H1 (cell line): Measurements from ENCODE around the gene CCDC192. TPM values are rescaled to one million over a fixed set of nuclear protein-coding genes. Genes with fewer than 3 reads are reported as not detected.

ENCODE experiments used
- CTCF ChIA-PET: fragments of 300-600 bp; sonication (Branson Sonifier 250); formaldehyde crosslinking; loops from one replicate; lab custom pipeline; 2021; ENCODE audit not compliant: partially characterized antibody; lab: Charles Lee
- POLR2A ChIA-PET: fragments of 300-600 bp; sonication (Branson Sonifier 250); formaldehyde crosslinking; loops from one replicate; lab custom pipeline; 2021; ENCODE audit warnings: inconsistent platforms; ENCODE audit not compliant: partially characterized antibody; lab: Charles Lee
- DNase-seq, 2 experiments: peaks; one replicate each; pipeline versions ENCODE4 v3.0.0 to v3.0.0-alpha.2; 2010 to 2022; ENCODE audit warnings: low spot score in 2 of 2, low read depth in 1 of 2, mixed read lengths in 1 of 2
- FAIRE-seq: peaks from 2 replicates; lab custom pipeline; 2011; peaks lifted over from hg19 to GRCh38; lab: Jason Lieb, UNC
- H2AFZ ChIP-seq: 2 replicates; pipeline ENCODE4 v1.8.1; 2012; ENCODE audit warnings: low read length, inconsistent platforms
- H2AK5ac ChIP-seq: 2 replicates; pipeline ENCODE4 v1.6.1; 2013; ENCODE audit warnings: low read depth, low read length
- H2BK120ac ChIP-seq: replicated peaks from 2 replicates; pipeline ENCODE3; 2013; ENCODE audit warnings: low read depth, low read length, inconsistent platforms
- H2BK12ac ChIP-seq: 2 replicates; pipeline ENCODE4 v1.6.1; 2013; ENCODE audit warnings: low read depth, low read length
- H2BK15ac ChIP-seq: 2 replicates; pipeline ENCODE4 v1.6.1; 2013; ENCODE audit warnings: low read length
- H2BK20ac ChIP-seq: 2 replicates; pipeline ENCODE4 v1.6.1; 2013; ENCODE audit warnings: low read length
- H2BK5ac ChIP-seq: 2 replicates; pipeline ENCODE4 v1.6.1; 2013; ENCODE audit warnings: low read depth, low read length
- H3K14ac ChIP-seq: 2 replicates; pipeline ENCODE4 v1.6.1; 2013; ENCODE audit warnings: inconsistent platforms; ENCODE audit not compliant: insufficient read length
- H3K18ac ChIP-seq: 2 replicates; pipeline ENCODE4 v1.6.1; 2013; ENCODE audit warnings: low read length; ENCODE audit errors: extremely low read depth
- H3K23ac ChIP-seq: 2 replicates; pipeline ENCODE4 v1.6.1; 2013; ENCODE audit warnings: inconsistent platforms; ENCODE audit not compliant: insufficient read length
- H3K23me2 ChIP-seq: 2 replicates; pipeline ENCODE4 v1.6.1; 2013; ENCODE audit warnings: low read depth, low read length
- H3K27ac ChIP-seq: 2 replicates; pipeline ENCODE4 v1.6.1; 2011; ENCODE audit warnings: low read depth, low read length, inconsistent platforms
- H3K27me3 ChIP-seq, 4 experiments: replicated peaks in 1 of 4; 1 replicate in 1 of 4; 2 replicates in 3 of 4; pipeline versions ENCODE4 v1.6.1 to v1.8.1; 2011 to 2013; ENCODE audit warnings: low read length in 3 of 4, mild to moderate bottlenecking in 3 of 4, inconsistent platforms in 2 of 4, mixed read lengths in 2 of 4, moderate library complexity in 1 of 4; ENCODE audit not compliant: control insufficient read depth in 3 of 4, insufficient read depth in 3 of 4; ENCODE audit errors: extremely low read depth in 1 of 4
- H3K36me3 ChIP-seq, 4 experiments: 2 replicates each; pipeline versions ENCODE4 v1.6.1 to v1.8.1; 2011 to 2013; ENCODE audit warnings: mild to moderate bottlenecking in 4 of 4, low read length in 3 of 4, moderate library complexity in 2 of 4, control low read depth in 1 of 4, inconsistent platforms in 1 of 4; ENCODE audit not compliant: insufficient read depth in 4 of 4, control insufficient read depth in 2 of 4
- H3K4ac ChIP-seq: replicated peaks from 2 replicates; pipeline ENCODE3; 2013; ENCODE audit warnings: low read length, low read depth, mixed read lengths, inconsistent platforms; ENCODE audit not compliant: insufficient read length
- H3K4me1 ChIP-seq, 4 experiments: replicated peaks in 1 of 4; 1 replicate in 1 of 4; 2 replicates in 3 of 4; pipeline versions ENCODE4 v1.6.1 to v1.8.1; 2011 to 2013; ENCODE audit warnings: low read length in 3 of 4, inconsistent platforms in 2 of 4, mixed read lengths in 1 of 4; ENCODE audit not compliant: insufficient read depth in 4 of 4, control insufficient read depth in 3 of 4
- H3K4me2 ChIP-seq, 2 experiments: 2 replicates each; pipeline versions ENCODE4 v1.6.1 to v1.8.1; 2011 to 2013; ENCODE audit warnings: low read depth in 2 of 2, low read length in 2 of 2, control low read depth in 1 of 2, inconsistent platforms in 1 of 2, mild to moderate bottlenecking in 1 of 2; ENCODE audit not compliant: insufficient read depth in 1 of 2
- H3K4me3 ChIP-seq, 4 experiments: fragments of 200-600, 300-600 bp in 1 of 4; sonication (generic), shearing (Covaris generic), sonication (Bioruptor Twin) in 1 of 4; 2 replicates each; pipeline versions ENCODE4 v1.5.1 to v1.8.1; 2011 to 2016; ENCODE audit warnings: low read length in 4 of 4, low read depth in 3 of 4, control low read depth in 2 of 4, inconsistent platforms in 2 of 4, mild to moderate bottlenecking in 2 of 4, mixed read lengths in 1 of 4, moderate library complexity in 1 of 4; ENCODE audit not compliant: insufficient read depth in 2 of 4; ENCODE audit errors: extremely low read depth in 1 of 4
- H3K56ac ChIP-seq: replicated peaks from 2 replicates; pipeline ENCODE3; 2013; ENCODE audit warnings: low read depth, mild to moderate bottlenecking, mixed read lengths, low read length, inconsistent platforms; ENCODE audit not compliant: insufficient read length
- H3K79me1 ChIP-seq: 2 replicates; pipeline ENCODE4 v1.6.1; 2013; ENCODE audit warnings: low read depth, low read length, control low read depth
- H3K79me2 ChIP-seq, 2 experiments: 2 replicates each; pipeline versions ENCODE4 v1.6.1 to v1.8.1; 2012 to 2013; ENCODE audit warnings: low read length in 2 of 2, mild to moderate bottlenecking in 2 of 2, inconsistent platforms in 1 of 2; ENCODE audit not compliant: insufficient read depth in 2 of 2, control insufficient read depth in 1 of 2
- H3K9ac ChIP-seq, 4 experiments: replicated peaks in 1 of 4; 1 replicate in 1 of 4; 2 replicates in 3 of 4; pipeline versions ENCODE4 v1.6.1 to v1.8.1; 2011 to 2013; ENCODE audit warnings: low read depth in 3 of 4, low read length in 3 of 4, control low read depth in 2 of 4, mild to moderate bottlenecking in 2 of 4, moderate library complexity in 2 of 4, inconsistent platforms in 1 of 4; ENCODE audit errors: extremely low read depth in 1 of 4
- H3K9me3 ChIP-seq, 2 experiments: 2 replicates each; pipeline versions ENCODE4 v1.6.1 to v1.8.1; 2012 to 2013; ENCODE audit warnings: mild to moderate bottlenecking in 2 of 2, moderate library complexity in 2 of 2, control low read depth in 1 of 2, inconsistent platforms in 1 of 2, low read depth in 1 of 2, low read length in 1 of 2, mixed read lengths in 1 of 2; ENCODE audit not compliant: insufficient read depth in 2 of 2
- H4K20me1 ChIP-seq, 2 experiments: replicated peaks in 1 of 2; 2 replicates each; pipeline versions ENCODE3 to v1.8.1; 2011 to 2013; ENCODE audit warnings: inconsistent platforms in 2 of 2, low read length in 2 of 2, mild to moderate bottlenecking in 1 of 2; ENCODE audit not compliant: insufficient read depth in 2 of 2, control insufficient read depth in 1 of 2
- H4K5ac ChIP-seq: 2 replicates; pipeline ENCODE4 v1.6.1; 2013; ENCODE audit warnings: low read length, low read depth, mixed read lengths, inconsistent platforms; ENCODE audit not compliant: insufficient read length
- H4K8ac ChIP-seq: 2 replicates; pipeline ENCODE4 v1.8.0; 2013; ENCODE audit warnings: mild to moderate bottlenecking, moderate library complexity, low read length, inconsistent platforms; ENCODE audit not compliant: insufficient read depth; ENCODE audit errors: extremely low read depth
- H4K91ac ChIP-seq: replicated peaks from 2 replicates; pipeline ENCODE3; 2013; ENCODE audit warnings: low read length, mixed read lengths, inconsistent platforms; ENCODE audit not compliant: insufficient read length
- CEBPB ChIP-seq: IDR thresholded peaks from 2 replicates; pipeline ENCODE4 v1.6.1; 2012; ENCODE audit warnings: low read depth, low read length
- CHD1 ChIP-seq: IDR thresholded peaks from 2 replicates; pipeline ENCODE4 v1.6.1; 2012; ENCODE audit warnings: low read depth, low read length, improper control_type of control experiment
- MAFK ChIP-seq: IDR thresholded peaks from 2 replicates; pipeline ENCODE4 v1.6.1; 2012; ENCODE audit warnings: low read depth, mild to moderate bottlenecking, improper control_type of control experiment, low read length
- POLR2A ChIP-seq, 2 experiments: IDR thresholded peaks; 1 replicate in 1 of 2; 2 replicates in 1 of 2; pipeline ENCODE4 v1.6.1; 2011; ENCODE audit warnings: low read depth in 2 of 2, low read length in 2 of 2, mild to moderate bottlenecking in 2 of 2; ENCODE audit errors: control extremely low read depth in 1 of 2
- SRF ChIP-seq: IDR thresholded peaks from 2 replicates; pipeline ENCODE4 v1.6.1; 2011; ENCODE audit warnings: mild to moderate bottlenecking, low read depth, low read length, moderate library complexity
- TBP ChIP-seq: IDR thresholded peaks from 2 replicates; pipeline ENCODE4 v1.6.1; 2011; ENCODE audit warnings: low read depth, low read length, improper control_type of control experiment
- TCF12 ChIP-seq: IDR thresholded peaks from 2 replicates; pipeline ENCODE4 v1.6.1; 2011; ENCODE audit warnings: low read depth, mild to moderate bottlenecking, low read length
- WGBS, 2 experiments: shearing (Covaris generic) in 1 of 2; methylation state at CpG; one replicate each; pipeline versions ENCODE4 v1.1.6 to v1.1.7; 2013 to 2015; ENCODE audit warnings: low lambda C conversion rate in 2 of 2, mixed read lengths in 2 of 2, inconsistent platforms in 1 of 2, low coverage in 1 of 2, missing lambda C conversion rate in 1 of 2; ENCODE audit not compliant: insufficient replicate concordance in 2 of 2, insufficient coverage in 1 of 2, insufficient read length in 1 of 2; ENCODE audit errors: extremely low coverage in 1 of 2, missing lambda C conversion rate in 1 of 2; 5-methylcytosine and 5-hydroxymethylcytosine counted together
- polyA plus RNA-seq, 7 experiments: library from polyadenylated mRNA; depleted of rRNA in 3 of 7; stranded (reverse) in 5 of 7; unstranded in 2 of 7; fragments of >200 nt in 5 of 7; fragments of 200-250 nt in 2 of 7; gene quantifications; 1 replicate in 5 of 7; 2 replicates in 1 of 7; 4 replicates in 1 of 7; pipeline versions ENCODE4 v1.2.1 to v1.2.3, GENCODE V29; 2011 to 2013; ENCODE audit warnings: missing spikeins in 2 of 7, mixed read lengths in 2 of 7
- total RNA-seq: library from RNA; stranded (reverse); fragmentation: NEBNext Ultra II Directional; extraction: Animal tissue kit (Norgen Biotek cat#: 25700); gene quantifications from 2 replicates; pipeline ENCODE4 v1.2.1, GENCODE V29; 2021

CCDC192 gene
- total and polyA plus RNA-seq, 2 of the 8 experiments (the other 6 are each of a cell fraction or from before 2014, with no cell fraction given) = 0.61 TPM; not detected in 1

DNA sequence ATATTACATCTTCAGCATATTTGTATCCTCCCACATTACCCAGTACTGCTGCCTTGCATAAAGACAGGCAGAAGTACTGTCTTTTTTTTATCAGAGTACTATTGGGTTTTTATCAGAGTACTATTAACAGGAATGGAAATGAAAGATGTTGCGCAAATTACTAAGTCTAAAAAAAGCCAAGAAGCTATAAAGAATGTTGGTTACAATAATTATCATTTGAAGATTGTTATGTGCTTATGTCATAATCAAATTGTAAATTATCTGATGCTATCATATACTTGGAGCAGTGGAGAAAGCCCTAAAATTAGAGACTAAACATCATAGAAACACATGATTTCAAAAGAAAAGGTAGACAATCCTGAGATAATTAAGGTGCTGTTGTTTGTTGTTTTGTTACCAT, 188.8 kb downstream of the CCDC192 start:
- no peak for FAIRE-seq
- H3K79me2 ChIP-seq = no peaks in the 10 kb centered on the region
- no peak for DNase-seq
- no peak overlapping the region for H3K18ac ChIP-seq
- ChIA-PET CTCF (interaction anchor here (0.7 to 1.9 kb wide), 8 partner anchors 9 to 328 kb away, joined by 3 to 6 read pairs (median 4); no protein-coding TSS in a partner anchor), POLR2A (no interaction called here)
- no peak overlapping the region for H3K27ac ChIP-seq
- H2BK20ac ChIP-seq = no peak overlapping the region
- H3K27me3 ChIP-seq = no peaks in the 10 kb centered on the region
- H4K91ac ChIP-seq = no peak overlapping the region
- no peak overlapping the region for H3K9ac ChIP-seq
- H3K36me3 ChIP-seq = no peaks in the 10 kb centered on the region
- no peak overlapping the region for H4K8ac ChIP-seq
- H3K4me3 ChIP-seq = no peak overlapping the region
- H4K20me1 ChIP-seq = no peaks in the 10 kb centered on the region
- no peak overlapping the region for H2AK5ac ChIP-seq
- no peak overlapping the region for H3K23ac ChIP-seq
- no peak overlapping the region for H3K14ac ChIP-seq
- H3K4me2 ChIP-seq = no peak overlapping the region
- H3K4ac ChIP-seq = no peak overlapping the region
- H2AFZ ChIP-seq = no peak overlapping the region
- no peak overlapping the region for H2BK15ac ChIP-seq
- H3K9me3 ChIP-seq = no peaks in the 10 kb centered on the region
- 89% methylated on average over 1 of the region's 1 CpG; no CpG with 5 or more reads in 1 of the 2 experiments for WGBS, 2 experiments
- H2BK12ac ChIP-seq = no peak overlapping the region
- no peaks in the 10 kb centered on the region for H3K79me1 ChIP-seq
- H3K23me2 ChIP-seq = no peaks in the 10 kb centered on the region
- peaks cover 0 to 3% (median 0%) of the 10 kb centered on the region in 4 experiments; a peak in 1 of 7 replicates for H3K4me1 ChIP-seq
- TF ChIP-seq TCF12 (no peak), TBP (no peak), POLR2A (IDR thresholded peaks at IDR 0.05; ENCODE audit: control extremely low read depth in 1 of 2, low read depth in 2 of 2, low read length in 2 of 2) (no peak), MAFK (no peak), SRF (no peak), CHD1 (no peak), CEBPB (no peak)
- TF ChIP-seq, all 59 proteins: peak for 0
- no peak overlapping the region for H2BK120ac ChIP-seq
- no peak overlapping the region for H4K5ac ChIP-seq
- H3K56ac ChIP-seq = no peak overlapping the region
- no peak overlapping the region for H2BK5ac ChIP-seq
